K562 (cell line): ENCODE results near the gene IER3IP1. TPM values are rescaled to one million over a fixed set of nuclear protein-coding genes. Genes with fewer than 3 reads are reported as not detected.

ENCODE experiments used
- E2F3 ChIP-seq: fragments of 250-450 bp; sonication (Bioruptor Pico); IDR thresholded peaks from 2 replicates; pipeline ENCODE4 v1.4.0; 2020; ENCODE audit warnings: mild to moderate bottlenecking
- E2F6 ChIP-seq, 2 experiments: IDR thresholded peaks; 2 replicates each; pipeline ENCODE4 v1.6.1; 2011; ENCODE audit warnings: borderline replicate concordance in 1 of 2, control low read depth in 1 of 2, low read depth in 1 of 2, low read length in 1 of 2, mild to moderate bottlenecking in 1 of 2, mixed read lengths in 1 of 2, moderate library complexity in 1 of 2; ENCODE audit not compliant: insufficient read depth in 1 of 2, insufficient read length in 1 of 2, poor library complexity in 1 of 2, severe bottlenecking in 1 of 2; ENCODE audit errors: extremely low read depth in 1 of 2
- LEF1 ChIP-seq: fragments of 450-650 bp; IDR thresholded peaks from 2 replicates; pipeline ENCODE4 v1.6.1; 2016; ENCODE audit warnings: mild to moderate bottlenecking
- MTA3 ChIP-seq: fragments of 450-650 bp; formaldehyde crosslinking; IDR thresholded peaks from 2 replicates; pipeline ENCODE4 v1.6.1; 2017; ENCODE audit warnings: mild to moderate bottlenecking, borderline replicate concordance
- PHF8 ChIP-seq: fragments of 200-600 bp; sonication (generic); IDR thresholded peaks from 2 replicates; pipeline ENCODE4 v1.6.1; 2012; ENCODE audit warnings: mixed run types, mild to moderate bottlenecking, inconsistent platforms, low read length, moderate library complexity, borderline replicate concordance
- POLR2AphosphoS5 ChIP-seq: IDR thresholded peaks from 2 replicates; pipeline ENCODE4 v1.6.1; 2011; ENCODE audit warnings: mild to moderate bottlenecking, low read depth, low read length, moderate library complexity; ENCODE audit not compliant: control insufficient read depth, insufficient read depth
- SIN3A ChIP-seq, 2 experiments: fragments of 150-350 bp in 1 of 2; IDR thresholded peaks; 2 replicates each; pipeline ENCODE4 v1.6.1; 2011 to 2016; ENCODE audit warnings: borderline replicate concordance in 2 of 2, low read depth in 2 of 2, low read length in 2 of 2, mild to moderate bottlenecking in 2 of 2, moderate library complexity in 2 of 2; ENCODE audit not compliant: control insufficient read depth in 1 of 2
- polyA plus RNA-seq, 8 experiments: library from polyadenylated mRNA; depleted of rRNA in 4 of 8; stranded (reverse) in 5 of 8; unstranded in 3 of 8; fragments of >200 nt; fragmentation: Nextera tagmentation in 2 of 8; fragmentation: Illumina TruSeq in 1 of 8; extraction: Ambion mirVana in 2 of 8; extraction: Trizol in 1 of 8; gene quantifications; 2 replicates each; pipeline versions ENCODE4 v1.2.1 to v1.2.3, GENCODE V29; 2011 to 2014; ENCODE audit warnings: inconsistent platforms in 1 of 8, missing spikeins in 1 of 8
- total RNA-seq, 7 experiments: library from RNA; depleted of rRNA in 6 of 7; stranded (reverse); fragments of >200 nt in 6 of 7; fragmentation: Illumina TruSeq in 2 of 7; extraction: Trizol in 2 of 7; gene quantifications; 2 replicates each; pipeline versions ENCODE4 v1.2.1 to v1.2.3, GENCODE V29; 2011 to 2021; ENCODE audit warnings: low replicate concordance in 1 of 7
- TF ChIP-seq, protein P1 (sequence below): fragments of 450-650 bp; IDR thresholded peaks from 2 replicates; pipeline ENCODE4 v1.6.1; 2016; ENCODE audit warnings: low read depth

The IER3IP1 gene
- total and polyA plus RNA-seq, 9 of the 15 experiments (the other 6 are each of a cell fraction or from before 2014, with no cell fraction given): 9.0 to 38.2 (median 19.9) TPM

DNA sequence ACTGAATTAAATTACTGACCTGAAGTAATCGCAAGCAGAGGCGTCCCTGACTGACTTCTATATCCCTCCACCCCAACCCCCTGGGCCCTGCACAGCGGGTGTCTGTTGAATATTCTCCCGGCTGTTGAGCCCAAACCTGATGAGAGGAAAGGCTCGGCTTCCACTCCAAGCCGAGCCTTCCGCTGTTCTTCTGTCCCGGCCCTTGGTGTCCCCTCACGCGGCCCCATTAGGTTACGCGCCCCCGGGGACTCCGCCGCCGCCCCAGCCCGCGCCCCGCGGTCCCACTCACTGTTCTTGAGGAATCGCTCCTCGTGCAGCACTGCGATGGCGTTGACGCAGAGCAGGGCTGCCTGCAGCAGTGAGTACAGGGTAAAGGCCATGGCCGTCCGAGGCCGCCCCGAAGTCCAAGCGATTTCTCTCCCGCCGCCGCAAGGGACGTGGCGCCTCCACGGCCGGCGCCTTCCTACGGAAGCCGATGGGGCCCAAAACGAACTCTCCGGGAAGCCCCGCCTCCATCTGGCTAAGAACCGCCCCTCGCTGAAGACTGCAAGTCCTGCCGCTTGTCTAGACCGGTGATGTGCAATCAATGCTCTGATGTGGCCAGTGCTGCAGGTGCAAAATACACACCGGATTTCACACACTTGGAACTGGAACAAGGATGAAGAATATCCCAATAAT is at the start of gene IER3IP1 (continued):
- TF ChIP-seq E2F3 (CRISPR knock-in tag) (peak; percentile 24; the same call in 1 of the 2 replicates), POLR2AphosphoS5 (peak; percentile 56; the same call in 1 of the 2 replicates), LEF1 (no peak), SIN3A (IDR thresholded peaks at IDR 0.05; ENCODE audit: borderline replicate concordance in 2 of 2, control insufficient read depth in 1 of 2, low read depth in 2 of 2, low read length in 2 of 2) (peak in 1 of 2 experiments; percentile 25; a peak in 1 of 4 replicates), E2F6 (IDR thresholded peaks at IDR 0.05; ENCODE audit: borderline replicate concordance in 1 of 2, extremely low read depth in 1 of 2, insufficient read depth in 1 of 2, insufficient read length in 1 of 2, low read depth in 1 of 2, low read length in 1 of 2, poor library complexity in 1 of 2, severe bottlenecking in 1 of 2) (peak; percentile 21 to 64), PHF8 (peak; percentile 82; the same call in 1 of the 2 replicates), MTA3 (peak; percentile 96)
- TF ChIP-seq, protein P1, sequence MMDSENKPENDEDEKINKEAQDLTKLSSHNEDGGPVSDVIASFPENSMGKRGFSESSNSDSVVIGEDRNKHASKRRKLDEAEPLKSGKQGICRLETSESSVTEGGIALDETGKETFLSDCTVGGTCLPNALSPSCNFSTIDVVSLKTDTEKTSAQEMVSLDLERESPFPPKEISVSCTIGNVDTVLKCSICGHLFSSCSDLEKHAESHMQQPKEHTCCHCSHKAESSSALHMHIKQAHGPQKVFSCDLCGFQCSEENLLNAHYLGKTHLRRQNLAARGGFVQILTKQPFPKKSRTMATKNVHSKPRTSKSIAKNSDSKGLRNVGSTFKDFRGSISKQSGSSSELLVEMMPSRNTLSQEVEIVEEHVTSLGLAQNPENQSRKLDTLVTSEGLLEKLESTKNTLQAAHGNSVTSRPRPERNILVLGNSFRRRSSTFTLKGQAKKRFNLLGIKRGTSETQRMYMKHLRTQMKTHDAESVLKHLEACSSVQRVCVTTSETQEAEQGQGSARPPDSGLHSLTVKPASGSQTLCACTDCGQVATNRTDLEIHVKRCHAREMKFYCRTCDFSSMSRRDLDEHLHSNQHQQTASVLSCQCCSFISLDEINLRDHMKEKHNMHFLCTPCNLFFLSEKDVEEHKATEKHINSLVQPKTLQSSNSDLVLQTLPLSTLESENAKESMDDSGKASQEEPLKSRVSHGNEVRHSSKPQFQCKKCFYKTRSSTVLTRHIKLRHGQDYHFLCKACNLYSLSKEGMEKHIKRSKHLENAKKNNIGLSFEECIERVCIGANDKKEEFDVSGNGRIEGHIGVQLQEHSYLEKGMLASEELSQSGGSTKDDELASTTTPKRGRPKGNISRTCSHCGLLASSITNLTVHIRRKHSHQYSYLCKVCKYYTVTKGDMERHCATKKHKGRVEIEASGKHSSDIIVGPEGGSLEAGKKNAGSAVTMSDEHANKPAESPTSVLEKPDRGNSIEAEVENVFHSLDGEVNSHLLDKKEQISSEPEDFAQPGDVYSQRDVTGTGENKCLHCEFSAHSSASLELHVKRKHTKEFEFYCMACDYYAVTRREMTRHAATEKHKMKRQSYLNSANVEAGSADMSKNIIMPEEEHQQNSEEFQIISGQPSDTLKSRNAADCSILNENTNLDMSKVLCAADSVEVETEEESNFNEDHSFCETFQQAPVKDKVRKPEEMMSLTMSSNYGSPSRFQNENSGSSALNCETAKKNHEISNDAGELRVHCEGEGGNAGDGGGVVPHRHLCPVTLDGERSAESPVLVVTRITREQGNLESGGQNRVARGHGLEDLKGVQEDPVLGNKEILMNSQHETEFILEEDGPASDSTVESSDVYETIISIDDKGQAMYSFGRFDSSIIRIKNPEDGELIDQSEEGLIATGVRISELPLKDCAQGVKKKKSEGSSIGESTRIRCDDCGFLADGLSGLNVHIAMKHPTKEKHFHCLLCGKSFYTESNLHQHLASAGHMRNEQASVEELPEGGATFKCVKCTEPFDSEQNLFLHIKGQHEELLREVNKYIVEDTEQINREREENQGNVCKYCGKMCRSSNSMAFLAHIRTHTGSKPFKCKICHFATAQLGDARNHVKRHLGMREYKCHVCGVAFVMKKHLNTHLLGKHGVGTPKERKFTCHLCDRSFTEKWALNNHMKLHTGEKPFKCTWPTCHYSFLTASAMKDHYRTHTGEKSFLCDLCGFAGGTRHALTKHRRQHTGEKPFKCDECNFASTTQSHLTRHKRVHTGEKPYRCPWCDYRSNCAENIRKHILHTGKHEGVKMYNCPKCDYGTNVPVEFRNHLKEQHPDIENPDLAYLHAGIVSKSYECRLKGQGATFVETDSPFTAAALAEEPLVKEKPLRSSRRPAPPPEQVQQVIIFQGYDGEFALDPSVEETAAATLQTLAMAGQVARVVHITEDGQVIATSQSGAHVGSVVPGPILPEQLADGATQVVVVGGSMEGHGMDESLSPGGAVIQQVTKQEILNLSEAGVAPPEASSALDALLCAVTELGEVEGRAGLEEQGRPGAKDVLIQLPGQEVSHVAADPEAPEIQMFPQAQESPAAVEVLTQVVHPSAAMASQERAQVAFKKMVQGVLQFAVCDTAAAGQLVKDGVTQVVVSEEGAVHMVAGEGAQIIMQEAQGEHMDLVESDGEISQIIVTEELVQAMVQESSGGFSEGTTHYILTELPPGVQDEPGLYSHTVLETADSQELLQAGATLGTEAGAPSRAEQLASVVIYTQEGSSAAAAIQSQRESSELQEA: peak; percentile 93
